ENCODE results near the gene GMPR.

Gene GMPR

GRCh38 chr6:16306334-16306733 lies 67.9 kb downstream of the GMPR start:
- no peaks in the 10 kb centered on the region for H3F3A ChIP-seq (ENCODE audit: insufficient read depth)
- peak overlapping the region; percentile 2 for H2AFZ ChIP-seq (ENCODE audit: low read depth, low read length, severe bottlenecking)
- no peak overlapping the region for H3K4me2 ChIP-seq (ENCODE audit: low read depth, low read length, poor library complexity, severe bottlenecking)
- no peaks in the 10 kb centered on the region for H3K9me2 ChIP-seq (replicated peaks; ENCODE audit: insufficient read depth, low read length)
- no peak overlapping the region for H3K9ac ChIP-seq (ENCODE audit: low read length)
- H3K9me3 ChIP-seq (ENCODE audit: insufficient read depth, low read length) = no peaks in the 10 kb centered on the region
- no peak for TF ChIP-seq EZH2phosphoT487 (conservative IDR thresholded peaks at IDR 0.05; ENCODE audit: low read length)
- no peak for TF ChIP-seq CTCF (IDR thresholded peaks at IDR 0.05; ENCODE audit: insufficient read depth, low read length, poor library complexity, severe bottlenecking)
- H3K27me3 ChIP-seq (ENCODE audit: low read length) = no peaks in the 10 kb centered on the region
- H3K27ac ChIP-seq (ENCODE audit: low read depth, low read length) = no peak overlapping the region
- no peak overlapping the region for H3K4me3 ChIP-seq (ENCODE audit: insufficient read depth, low read length, poor library complexity, severe bottlenecking)
- H3K36me3 ChIP-seq (ENCODE audit: low read length) = no peaks in the 10 kb centered on the region
- no peaks in the 10 kb centered on the region for H3K79me2 ChIP-seq (ENCODE audit: insufficient read depth, low read length)
- no peaks in the 10 kb centered on the region for H4K20me1 ChIP-seq (ENCODE audit: low read depth, low read length)

GRCh38 chr6:16311763-16312162 lies 73.4 kb downstream of the GMPR start:
- Histone ChIP-seq H3K9me2 (replicated peaks; ENCODE audit: insufficient read depth, low read length) (no peaks in the 10 kb centered on the region), H2AFZ (ENCODE audit: low read depth, low read length, severe bottlenecking) (no peak overlapping the region), H3K36me3 (ENCODE audit: low read length) (no peaks in the 10 kb centered on the region), H3K79me2 (ENCODE audit: insufficient read depth, low read length) (no peaks in the 10 kb centered on the region), H3K9me3 (ENCODE audit: insufficient read depth, low read length) (no peaks in the 10 kb centered on the region), H3K4me2 (ENCODE audit: low read depth, low read length, poor library complexity, severe bottlenecking) (no peak overlapping the region), H3K4me3 (ENCODE audit: insufficient read depth, low read length, poor library complexity, severe bottlenecking) (no peak overlapping the region), H4K20me1 (ENCODE audit: low read depth, low read length) (no peaks in the 10 kb centered on the region), H3F3A (ENCODE audit: insufficient read depth) (no peaks in the 10 kb centered on the region), H3K27me3 (ENCODE audit: low read length) (no peaks in the 10 kb centered on the region), H3K27ac (ENCODE audit: low read depth, low read length) (no peak overlapping the region), H3K9ac (ENCODE audit: low read length) (no peak overlapping the region)
- TF ChIP-seq CTCF (IDR thresholded peaks at IDR 0.05; ENCODE audit: insufficient read depth, low read length, poor library complexity, severe bottlenecking) (no peak), EZH2phosphoT487 (conservative IDR thresholded peaks at IDR 0.05; ENCODE audit: low read length) (no peak)

- Histone ChIP-seq H3K9me3 (ENCODE audit: insufficient read depth, low read length) (no peaks in the 10 kb centered on the region), H3F3A (ENCODE audit: insufficient read depth) (no peaks in the 10 kb centered on the region), H3K79me2 (ENCODE audit: insufficient read depth, low read length) (no peaks in the 10 kb centered on the region), H3K36me3 (ENCODE audit: low read length) (no peaks in the 10 kb centered on the region), H3K4me3 (ENCODE audit: insufficient read depth, low read length, poor library complexity, severe bottlenecking) (no peak overlapping the region), H3K27ac (ENCODE audit: low read depth, low read length) (no peak overlapping the region), H3K9me2 (replicated peaks; ENCODE audit: insufficient read depth, low read length) (no peaks in the 10 kb centered on the region), H2AFZ (ENCODE audit: low read depth, low read length, severe bottlenecking) (no peak overlapping the region), H3K4me2 (ENCODE audit: low read depth, low read length, poor library complexity, severe bottlenecking) (no peak overlapping the region), H3K9ac (ENCODE audit: low read length) (no peak overlapping the region), H3K27me3 (ENCODE audit: low read length) (no peaks in the 10 kb centered on the region), H4K20me1 (ENCODE audit: low read depth, low read length) (no peaks in the 10 kb centered on the region)
- TF ChIP-seq CTCF (IDR thresholded peaks at IDR 0.05; ENCODE audit: insufficient read depth, low read length, poor library complexity, severe bottlenecking) (no peak), EZH2phosphoT487 (conservative IDR thresholded peaks at IDR 0.05; ENCODE audit: low read length) (no peak)
Measured at GRCh38 chr6:16313732-16314131, 75.3 kb downstream of the GMPR start.

Data from SU-DHL-6 (cell line).